Panc1 (cell line): ENCODE results near the gene ZNF354B.

Source experiments
- TF ChIP-seq, protein P1 (sequence below): fragments of 450-650 bp; IDR thresholded peaks from 2 replicates; pipeline ENCODE4 v1.5.1; 2017; ENCODE audit warnings: mild to moderate bottlenecking
- TF ChIP-seq, protein P2 (sequence below), 2 experiments: IDR thresholded peaks; 2 replicates each; pipeline ENCODE4 v1.6.1; 2011 to 2012; ENCODE audit warnings: low read depth in 2 of 2, control low read depth in 1 of 2, low read length in 1 of 2, mild to moderate bottlenecking in 1 of 2, moderate library complexity in 1 of 2; ENCODE audit not compliant: insufficient read depth in 1 of 2

DNA sequence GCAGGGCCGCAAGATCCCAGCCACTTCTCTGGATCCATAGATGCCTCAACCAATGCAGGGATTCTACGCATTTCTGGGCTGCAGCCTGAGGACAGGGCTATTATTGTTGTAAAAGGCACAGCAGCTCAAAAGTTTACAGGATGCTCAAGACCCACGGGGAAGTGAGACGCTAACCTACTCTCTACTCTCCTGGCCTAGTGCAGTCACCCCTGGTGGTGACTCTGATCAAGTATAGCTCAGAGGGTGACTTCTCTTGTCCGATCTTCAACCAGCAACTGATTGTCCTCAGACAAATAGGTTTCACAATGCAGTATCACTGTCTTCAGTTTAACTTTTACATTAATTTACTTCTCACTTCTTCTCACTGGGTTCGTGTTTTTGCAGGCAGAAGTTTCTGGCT lies 34.3 kb upstream of the ZNF354B start:
- TF ChIP-seq, protein P1, sequence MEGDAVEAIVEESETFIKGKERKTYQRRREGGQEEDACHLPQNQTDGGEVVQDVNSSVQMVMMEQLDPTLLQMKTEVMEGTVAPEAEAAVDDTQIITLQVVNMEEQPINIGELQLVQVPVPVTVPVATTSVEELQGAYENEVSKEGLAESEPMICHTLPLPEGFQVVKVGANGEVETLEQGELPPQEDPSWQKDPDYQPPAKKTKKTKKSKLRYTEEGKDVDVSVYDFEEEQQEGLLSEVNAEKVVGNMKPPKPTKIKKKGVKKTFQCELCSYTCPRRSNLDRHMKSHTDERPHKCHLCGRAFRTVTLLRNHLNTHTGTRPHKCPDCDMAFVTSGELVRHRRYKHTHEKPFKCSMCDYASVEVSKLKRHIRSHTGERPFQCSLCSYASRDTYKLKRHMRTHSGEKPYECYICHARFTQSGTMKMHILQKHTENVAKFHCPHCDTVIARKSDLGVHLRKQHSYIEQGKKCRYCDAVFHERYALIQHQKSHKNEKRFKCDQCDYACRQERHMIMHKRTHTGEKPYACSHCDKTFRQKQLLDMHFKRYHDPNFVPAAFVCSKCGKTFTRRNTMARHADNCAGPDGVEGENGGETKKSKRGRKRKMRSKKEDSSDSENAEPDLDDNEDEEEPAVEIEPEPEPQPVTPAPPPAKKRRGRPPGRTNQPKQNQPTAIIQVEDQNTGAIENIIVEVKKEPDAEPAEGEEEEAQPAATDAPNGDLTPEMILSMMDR, result no peak
- TF ChIP-seq, protein P2, sequence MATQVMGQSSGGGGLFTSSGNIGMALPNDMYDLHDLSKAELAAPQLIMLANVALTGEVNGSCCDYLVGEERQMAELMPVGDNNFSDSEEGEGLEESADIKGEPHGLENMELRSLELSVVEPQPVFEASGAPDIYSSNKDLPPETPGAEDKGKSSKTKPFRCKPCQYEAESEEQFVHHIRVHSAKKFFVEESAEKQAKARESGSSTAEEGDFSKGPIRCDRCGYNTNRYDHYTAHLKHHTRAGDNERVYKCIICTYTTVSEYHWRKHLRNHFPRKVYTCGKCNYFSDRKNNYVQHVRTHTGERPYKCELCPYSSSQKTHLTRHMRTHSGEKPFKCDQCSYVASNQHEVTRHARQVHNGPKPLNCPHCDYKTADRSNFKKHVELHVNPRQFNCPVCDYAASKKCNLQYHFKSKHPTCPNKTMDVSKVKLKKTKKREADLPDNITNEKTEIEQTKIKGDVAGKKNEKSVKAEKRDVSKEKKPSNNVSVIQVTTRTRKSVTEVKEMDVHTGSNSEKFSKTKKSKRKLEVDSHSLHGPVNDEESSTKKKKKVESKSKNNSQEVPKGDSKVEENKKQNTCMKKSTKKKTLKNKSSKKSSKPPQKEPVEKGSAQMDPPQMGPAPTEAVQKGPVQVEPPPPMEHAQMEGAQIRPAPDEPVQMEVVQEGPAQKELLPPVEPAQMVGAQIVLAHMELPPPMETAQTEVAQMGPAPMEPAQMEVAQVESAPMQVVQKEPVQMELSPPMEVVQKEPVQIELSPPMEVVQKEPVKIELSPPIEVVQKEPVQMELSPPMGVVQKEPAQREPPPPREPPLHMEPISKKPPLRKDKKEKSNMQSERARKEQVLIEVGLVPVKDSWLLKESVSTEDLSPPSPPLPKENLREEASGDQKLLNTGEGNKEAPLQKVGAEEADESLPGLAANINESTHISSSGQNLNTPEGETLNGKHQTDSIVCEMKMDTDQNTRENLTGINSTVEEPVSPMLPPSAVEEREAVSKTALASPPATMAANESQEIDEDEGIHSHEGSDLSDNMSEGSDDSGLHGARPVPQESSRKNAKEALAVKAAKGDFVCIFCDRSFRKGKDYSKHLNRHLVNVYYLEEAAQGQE (IDR thresholded peaks at IDR 0.05; ENCODE audit: insufficient read depth in 1 of 2, low read depth in 2 of 2, low read length in 1 of 2), result no peak
